ENCODE measurements around the gene LMCD1. TPM values are rescaled to one million over a fixed set of nuclear protein-coding genes. Genes with fewer than 3 reads are reported as not detected.

LMCD1 gene
- total RNA-seq: 24.3 and 26.1 TPM in 2 replicates
- long read RNA-seq, full-length matches to known transcripts: 112 of 122 reads
- long read RNA-seq, partial matches to known transcripts: 8 of 122 reads
- long read RNA-seq, other reads (novel, unspliced or antisense): 2 of 122 reads

- Mint-ChIP-seq H3K9me3 (ENCODE audit: low read depth) (peaks cover 4% of the 10 kb centered on the region), H3K4me3 (ENCODE audit: low read depth) (peak within 1 kb of the TSS; percentile 84), H3K36me3 (ENCODE audit: insufficient read depth) (no peaks in the 10 kb centered on the region), H3K27me3 (no peaks in the 10 kb centered on the region), H3K27ac (peak within 1 kb of the TSS; percentile 99), H3K4me1 (ENCODE audit: low read depth) (peaks cover 52% of the 10 kb centered on the region)
- peak; percentile 38 for TF ChIP-seq CTCF (IDR thresholded peaks at IDR 0.05; ENCODE audit: unreplicated experiment)
- DNase-seq (ENCODE audit: low spot score, unreplicated experiment): peak; percentile 88
These were observed at the start of gene LMCD1 for GRCh38 chr3:8501371-8502131. LMCD1 (plus strand) TSS chr3:8501823; CDS start chr3:8501939, 116 bp downstream.

GRCh38 chr3:8452112-8452511 lies 49.5 kb upstream of the LMCD1 start:
- Mint-ChIP-seq H3K27ac (no peak overlapping the region), H3K27me3 (no peaks in the 10 kb centered on the region), H3K9me3 (ENCODE audit: low read depth) (peaks cover 8% of the 10 kb centered on the region), H3K4me1 (ENCODE audit: low read depth) (peaks cover 19% of the 10 kb centered on the region), H3K4me3 (ENCODE audit: low read depth) (no peak overlapping the region), H3K36me3 (ENCODE audit: insufficient read depth) (no peaks in the 10 kb centered on the region)
- no peak for DNase-seq (ENCODE audit: low spot score, unreplicated experiment)
- TF ChIP-seq CTCF (IDR thresholded peaks at IDR 0.05; ENCODE audit: unreplicated experiment): no peak

GRCh38 chr3:8453153-8453552 lies 48.5 kb upstream of the LMCD1 start:
- Mint-ChIP-seq H3K9me3 (ENCODE audit: low read depth) (peaks cover 8% of the 10 kb centered on the region), H3K36me3 (ENCODE audit: insufficient read depth) (no peaks in the 10 kb centered on the region), H3K4me3 (ENCODE audit: low read depth) (no peak overlapping the region), H3K27ac (no peak overlapping the region), H3K27me3 (no peaks in the 10 kb centered on the region), H3K4me1 (ENCODE audit: low read depth) (peaks cover 13% of the 10 kb centered on the region)
- no peak for TF ChIP-seq CTCF (IDR thresholded peaks at IDR 0.05; ENCODE audit: unreplicated experiment)
- DNase-seq (ENCODE audit: low spot score, unreplicated experiment): no peak

GRCh38 chr3:8455526-8456411 lies 45.9 kb upstream of the LMCD1 start:
- H3K36me3 Mint-ChIP-seq (ENCODE audit: insufficient read depth): no peaks in the 10 kb centered on the region

More at GRCh38 chr3:8455526-8456411, 45.9 kb upstream of the LMCD1 start:
- Mint-ChIP-seq H3K4me3 (ENCODE audit: low read depth) (no peak overlapping the region), H3K27me3 (no peaks in the 10 kb centered on the region), H3K4me1 (ENCODE audit: low read depth) (peaks cover 13% of the 10 kb centered on the region), H3K9me3 (ENCODE audit: low read depth) (peaks cover 3% of the 10 kb centered on the region), H3K27ac (no peak overlapping the region)
- no peak for TF ChIP-seq CTCF (IDR thresholded peaks at IDR 0.05; ENCODE audit: unreplicated experiment)
- no peak for DNase-seq (ENCODE audit: low spot score, unreplicated experiment)

All from progenitor cell of endocrine pancreas (in vitro differentiated cells).